HEK293T (cell line): Measurements from ENCODE around the gene FAM89A.

Experiments used
- CTCF ChIA-PET: fragments of 350-600 bp; formaldehyde crosslinking; extraction: SDS; loops from one replicate; lab custom pipeline; 2021; ENCODE audit warnings: antibody characterized with exemption, inconsistent platforms; lab: Yijun Ruan, JAX
- POLR2A ChIA-PET: fragments of 350-600 bp; formaldehyde crosslinking; extraction: SDS; loops from one replicate; lab custom pipeline; 2020; ENCODE audit warnings: antibody characterized with exemption, inconsistent platforms; lab: Yijun Ruan, JAX
- DNase-seq: peaks from one replicate; pipeline ENCODE4 v3.0.0; 2012; ENCODE audit warnings: mixed read lengths; ENCODE audit errors: extremely low spot score
- ARNT ChIP-seq: fragments of 450-650 bp; IDR thresholded peaks from 2 replicates; pipeline ENCODE4 v1.6.1; 2017; ENCODE audit warnings: mild to moderate bottlenecking
- BHLHE40 ChIP-seq: fragments of 450-650 bp; IDR thresholded peaks from 2 replicates; pipeline ENCODE4 v1.6.1; 2016; ENCODE audit warnings: mild to moderate bottlenecking, moderate library complexity, borderline replicate concordance
- CTBP1 ChIP-seq: fragments of 450-650 bp; IDR thresholded peaks from 2 replicates; pipeline ENCODE4 v1.6.1; 2016; ENCODE audit warnings: borderline replicate concordance
- ELF4 ChIP-seq: fragments of 450-650 bp; IDR thresholded peaks from 2 replicates; pipeline ENCODE4 v1.6.1; 2017; ENCODE audit warnings: antibody characterized with exemption
- FOXA1 ChIP-seq: fragments of 450-650 bp; IDR thresholded peaks from 2 replicates; pipeline ENCODE4 v1.6.1; 2016; ENCODE audit warnings: mild to moderate bottlenecking
- FOXK2 ChIP-seq: fragments of 450-650 bp; IDR thresholded peaks from 2 replicates; pipeline ENCODE4 v1.6.1; 2016; ENCODE audit warnings: mild to moderate bottlenecking
- FOXM1 ChIP-seq: fragments of 450-650 bp; IDR thresholded peaks from 2 replicates; pipeline ENCODE4 v1.6.1; 2017; ENCODE audit warnings: mild to moderate bottlenecking, borderline replicate concordance
- HDGF ChIP-seq: fragments of 450-650 bp; IDR thresholded peaks from 2 replicates; pipeline ENCODE4 v1.6.1; 2017; ENCODE audit warnings: antibody characterized with exemption, borderline replicate concordance
- L3MBTL2 ChIP-seq: fragments of 450-650 bp; conservative IDR thresholded peaks from 2 replicates; pipeline ENCODE4 v1.6.1; 2016; ENCODE audit warnings: mild to moderate bottlenecking
- LEF1 ChIP-seq: fragments of 450-650 bp; IDR thresholded peaks from 2 replicates; pipeline ENCODE4 v1.6.1; 2017; ENCODE audit warnings: mild to moderate bottlenecking, borderline replicate concordance
- NFRKB ChIP-seq: fragments of 450-650 bp; IDR thresholded peaks from 2 replicates; pipeline ENCODE4 v1.6.1; 2016; ENCODE audit warnings: mild to moderate bottlenecking, moderate library complexity
- SP1 ChIP-seq: fragments of 450-650 bp; IDR thresholded peaks from 2 replicates; pipeline ENCODE4 v1.6.1; 2017
- SUZ12 ChIP-seq: fragments of 450-650 bp; IDR thresholded peaks from 2 replicates; pipeline ENCODE4 v1.6.1; 2016; ENCODE audit warnings: mild to moderate bottlenecking
- TARDBP ChIP-seq: fragments of 450-650 bp; IDR thresholded peaks from 2 replicates; pipeline ENCODE4 v1.6.1; 2016
- ZNF384 ChIP-seq: fragments of 450-650 bp; IDR thresholded peaks from 2 replicates; pipeline ENCODE4 v1.6.1; 2016
- TF ChIP-seq, protein P1 (sequence below): fragments of 450-650 bp; IDR thresholded peaks from 2 replicates; pipeline ENCODE4 v1.6.1; 2016

Gene FAM89A

GRCh38 chr1:230976360-230976759 lies 63.7 kb downstream of the FAM89A start:
- ChIA-PET CTCF (interaction anchor here (0.7 kb wide), 1 partner anchor 77 kb away, joined by 3 read pairs; no protein-coding TSS in a partner anchor), POLR2A (interaction anchor here (2.0 kb wide), 1 partner anchor 63 kb away, joined by 6 read pairs; no protein-coding TSS in a partner anchor)
- no peak for TF ChIP-seq LEF1
- TF ChIP-seq ARNT: no peak
- no peak for TF ChIP-seq NFRKB
- no peak for TF ChIP-seq ELF4
- TF ChIP-seq BHLHE40: no peak
- TF ChIP-seq L3MBTL2: no peak
- no peak for TF ChIP-seq FOXM1
- TF ChIP-seq SUZ12: no peak
- no peak for TF ChIP-seq SP1
- TF ChIP-seq HDGF: no peak
- TF ChIP-seq, protein P1, sequence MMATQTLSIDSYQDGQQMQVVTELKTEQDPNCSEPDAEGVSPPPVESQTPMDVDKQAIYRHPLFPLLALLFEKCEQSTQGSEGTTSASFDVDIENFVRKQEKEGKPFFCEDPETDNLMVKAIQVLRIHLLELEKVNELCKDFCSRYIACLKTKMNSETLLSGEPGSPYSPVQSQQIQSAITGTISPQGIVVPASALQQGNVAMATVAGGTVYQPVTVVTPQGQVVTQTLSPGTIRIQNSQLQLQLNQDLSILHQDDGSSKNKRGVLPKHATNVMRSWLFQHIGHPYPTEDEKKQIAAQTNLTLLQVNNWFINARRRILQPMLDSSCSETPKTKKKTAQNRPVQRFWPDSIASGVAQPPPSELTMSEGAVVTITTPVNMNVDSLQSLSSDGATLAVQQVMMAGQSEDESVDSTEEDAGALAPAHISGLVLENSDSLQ: no peak
- TF ChIP-seq CTBP1: no peak
- no peak for TF ChIP-seq ZNF384
- TF ChIP-seq TARDBP: no peak
- TF ChIP-seq FOXK2: no peak
- TF ChIP-seq FOXA1: no peak
- DNase-seq: no peak

DNA sequence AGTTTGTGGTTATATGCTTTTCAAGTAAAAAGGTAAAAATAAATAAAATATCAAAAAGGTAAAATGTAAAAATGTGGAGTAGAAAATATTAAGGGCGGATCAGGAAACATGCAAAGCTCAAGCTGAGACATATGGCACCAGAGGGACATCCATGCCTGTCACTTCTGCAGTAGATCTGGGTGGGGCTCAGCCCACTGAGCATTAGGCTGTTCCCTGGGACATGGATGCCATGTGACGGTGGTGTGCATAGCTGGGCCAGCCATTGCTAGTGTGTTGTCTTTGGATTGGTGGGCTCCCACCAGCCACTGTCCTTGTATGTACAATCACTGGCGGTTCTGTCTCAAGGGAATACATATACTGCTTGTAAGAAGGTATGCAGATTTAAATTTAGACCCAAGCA lies 64.4 kb downstream of the FAM89A start:
- no peak for DNase-seq
- TF ChIP-seq ARNT (no peak), NFRKB (no peak), TARDBP (no peak), HDGF (no peak), FOXK2 (no peak), ELF4 (no peak), SP1 (no peak), LEF1 (no peak), ZNF384 (no peak), FOXM1 (no peak), BHLHE40 (no peak), L3MBTL2 (no peak), SUZ12 (no peak), FOXA1 (no peak), CTBP1 (no peak)
- TF ChIP-seq, protein P1: no peak
- ChIA-PET CTCF (no interaction called here), POLR2A (interaction anchor here (2.0 kb wide), 1 partner anchor 63 kb away, joined by 6 read pairs; no protein-coding TSS in a partner anchor)

DNA sequence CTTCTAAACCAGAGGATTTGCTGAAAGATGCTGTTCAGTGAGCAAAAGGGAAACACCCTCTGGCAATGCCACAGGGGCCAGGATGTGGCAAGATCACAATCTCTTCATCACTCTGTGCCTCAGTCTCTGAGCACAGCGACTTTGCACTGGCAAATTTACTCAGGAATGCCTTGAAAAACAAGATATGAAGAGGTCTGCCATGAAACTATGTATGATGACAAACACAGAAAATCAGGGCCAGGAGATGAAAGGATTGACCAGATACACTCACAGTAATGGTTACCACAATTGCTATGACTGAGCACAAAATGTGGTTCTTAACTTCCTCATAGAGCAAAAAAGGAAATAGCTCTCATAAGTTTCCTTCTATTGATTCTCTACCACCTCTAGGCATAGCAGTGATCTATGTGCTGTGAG lies 67.2 kb downstream of the FAM89A start:
- no peak for DNase-seq
- CTCF ChIA-PET: interaction anchor here (0.7 kb wide), 1 partner anchor 53 kb away, joined by 3 read pairs; no protein-coding TSS in a partner anchor
- POLR2A ChIA-PET: interaction anchor here (0.9 kb wide), 2 partner anchors 10 to 106 kb away, joined by 3 read pairs; no protein-coding TSS in a partner anchor
- TF ChIP-seq FOXA1: no peak
- TF ChIP-seq, protein P1: no peak
- TF ChIP-seq ARNT: no peak

GRCh38 chr1:230971771-230972170 lies 68.3 kb downstream of the FAM89A start:
- DNase-seq: no peak
- CTCF ChIA-PET: no interaction called here
- TF ChIP-seq FOXA1 (no peak), ARNT (no peak), TARDBP (no peak), L3MBTL2 (no peak), FOXK2 (no peak), FOXM1 (no peak)
- TF ChIP-seq, protein P1: no peak
- POLR2A ChIA-PET: no interaction called here

- no peak for DNase-seq
- TF ChIP-seq CTBP1: no peak
- no peak for TF ChIP-seq FOXM1
- no peak for TF ChIP-seq LEF1
- no peak for TF ChIP-seq FOXK2
- no peak for TF ChIP-seq TARDBP
- no peak for TF ChIP-seq ZNF384
- no peak for TF ChIP-seq NFRKB
- no peak for TF ChIP-seq L3MBTL2
- TF ChIP-seq HDGF: no peak
- TF ChIP-seq SP1: no peak
- no peak for TF ChIP-seq ELF4
- TF ChIP-seq FOXA1: no peak
- TF ChIP-seq, protein P1: no peak
- no peak for TF ChIP-seq BHLHE40
- TF ChIP-seq SUZ12: no peak
- no peak for TF ChIP-seq ARNT
- ChIA-PET CTCF (no interaction called here), POLR2A (no interaction called here)
These were observed 69.6 kb downstream of the FAM89A start for GRCh38 chr1:230970432-230970831.
